Subcutaneous abdominal adipose tissue (tissue), 5 donors: ENCODE measurements around the gene CELF3.

ENCODE experiments used
- H3K27ac ChIP-seq: one replicate; pipeline ENCODE4 v1.7.0; 2013; ENCODE audit warnings: low read depth, mild to moderate bottlenecking, inconsistent platforms, low read length, moderate library complexity
- H3K27me3 ChIP-seq, 5 donors: one replicate each; pipeline ENCODE4 v1.7.0; 2013; ENCODE audit warnings: low read length in 5 of 5, inconsistent platforms in 1 of 5; ENCODE audit not compliant: control insufficient read depth in 5 of 5, insufficient read depth in 4 of 5
- H3K36me3 ChIP-seq, 5 donors: one replicate each; pipeline ENCODE4 v1.7.0; 2013; ENCODE audit warnings: low read length in 5 of 5; ENCODE audit not compliant: control insufficient read depth in 5 of 5, insufficient read depth in 5 of 5
- H3K4me1 ChIP-seq, 5 donors: one replicate each; pipeline ENCODE4 v1.7.0; 2013; ENCODE audit warnings: low read length in 5 of 5, mild to moderate bottlenecking in 3 of 5, moderate library complexity in 1 of 5; ENCODE audit not compliant: control insufficient read depth in 5 of 5, insufficient read depth in 5 of 5
- H3K4me3 ChIP-seq, 5 donors: one replicate each; pipeline ENCODE4 v1.7.0; 2013; ENCODE audit warnings: low read length in 5 of 5, low read depth in 1 of 5
- H3K9ac ChIP-seq, 5 donors: one replicate each; pipeline ENCODE4 v1.7.0; 2013; ENCODE audit warnings: low read length in 5 of 5, mild to moderate bottlenecking in 4 of 5, moderate library complexity in 3 of 5
- H3K9me3 ChIP-seq, 5 donors: one replicate each; pipeline ENCODE4 v1.7.0; 2013; ENCODE audit warnings: low read length in 5 of 5; ENCODE audit not compliant: control insufficient read depth in 5 of 5
- donor health status: healthy.
- donor health status: healthy.
- donor health status: healthy.
- donor health status: healthy.
- donor health status: healthy.

Gene CELF3

GRCh38 chr1:151713044-151713443 is 3.6 kb downstream of the CELF3 start:
- H3K9me3 ChIP-seq, result no peaks in the 10 kb centered on the region
- H3K9ac ChIP-seq, result no peak overlapping the region
- H3K27ac ChIP-seq, result no peak overlapping the region
- peaks cover 0 to 8% (median 3%) of the 10 kb centered on the region in 5 donors for H3K4me1 ChIP-seq
- no peak overlapping the region for H3K4me3 ChIP-seq
- H3K36me3 ChIP-seq, result no peaks in the 10 kb centered on the region
- peaks cover 28 to 54% (median 41%) of the 10 kb centered on the region in 5 donors for H3K27me3 ChIP-seq

- Histone ChIP-seq H3K4me3 (no peak overlapping the region), H3K27me3 (peaks cover 20 to 45% (median 36%) of the 10 kb centered on the region in 5 donors), H3K36me3 (no peaks in the 10 kb centered on the region), H3K27ac (no peak overlapping the region), H3K4me1 (peaks cover 0 to 3% (median 0%) of the 10 kb centered on the region in 5 donors), H3K9me3 (no peaks in the 10 kb centered on the region), H3K9ac (no peak overlapping the region)
These were observed 4.7 kb downstream of the CELF3 start for GRCh38 chr1:151711951-151712350.

- no peaks in the 10 kb centered on the region for H3K4me1 ChIP-seq
- H3K36me3 ChIP-seq, result no peaks in the 10 kb centered on the region
- H3K9ac ChIP-seq, result no peak overlapping the region
- no peaks in the 10 kb centered on the region for H3K9me3 ChIP-seq
- H3K27ac ChIP-seq, result no peak overlapping the region
- peaks cover 18 to 40% (median 31%) of the 10 kb centered on the region in 5 donors for H3K27me3 ChIP-seq
- no peak overlapping the region for H3K4me3 ChIP-seq
These were observed 5.4 kb downstream of the CELF3 start for GRCh38 chr1:151711044-151711800.

- H3K27ac ChIP-seq, result no peak overlapping the region
- H3K9ac ChIP-seq, result no peak overlapping the region
- peaks cover 10 to 35% (median 23%) of the 10 kb centered on the region in 5 donors for H3K27me3 ChIP-seq
- no peak overlapping the region for H3K4me3 ChIP-seq
- no peaks in the 10 kb centered on the region for H3K9me3 ChIP-seq
- H3K36me3 ChIP-seq, result no peaks in the 10 kb centered on the region
- H3K4me1 ChIP-seq, result no peaks in the 10 kb centered on the region
These were observed 6.3 kb downstream of the CELF3 start for GRCh38 chr1:151710187-151710840.

GRCh38 chr1:151708891-151709290 is 7.7 kb downstream of the CELF3 start:
- H3K4me1 ChIP-seq, result no peaks in the 10 kb centered on the region
- no peak overlapping the region for H3K27ac ChIP-seq
- H3K36me3 ChIP-seq, result no peaks in the 10 kb centered on the region
- H3K9me3 ChIP-seq, result no peaks in the 10 kb centered on the region
- peaks cover 9 to 22% (median 16%) of the 10 kb centered on the region in 5 donors for H3K27me3 ChIP-seq
- no peak overlapping the region for H3K9ac ChIP-seq
- no peak overlapping the region for H3K4me3 ChIP-seq

- H3K9me3 ChIP-seq, result no peaks in the 10 kb centered on the region
- no peak overlapping the region for H3K9ac ChIP-seq
- H3K27ac ChIP-seq, result no peak overlapping the region
- no peaks in the 10 kb centered on the region for H3K36me3 ChIP-seq
- no peaks in the 10 kb centered on the region for H3K4me1 ChIP-seq
- no peak overlapping the region for H3K4me3 ChIP-seq
- H3K27me3 ChIP-seq, result peaks cover 3 to 18% (median 9%) of the 10 kb centered on the region in 5 donors
These were observed 9.0 kb downstream of the CELF3 start for GRCh38 chr1:151707541-151708065.

- Histone ChIP-seq H3K27ac (no peak overlapping the region), H3K9ac (no peak overlapping the region), H3K4me3 (no peak overlapping the region), H3K27me3 (peaks cover 2 to 11% (median 9%) of the 10 kb centered on the region in 5 donors), H3K9me3 (no peaks in the 10 kb centered on the region), H3K4me1 (no peaks in the 10 kb centered on the region), H3K36me3 (peaks cover 0 to 4% (median under 1%) of the 10 kb centered on the region in 5 donors)
These were observed 9.9 kb downstream of the CELF3 start for GRCh38 chr1:151706464-151707415.

- H3K4me1 ChIP-seq, result no peaks in the 10 kb centered on the region
- H3K36me3 ChIP-seq, result peaks cover 4 to 11% (median 9%) of the 10 kb centered on the region in 5 donors
- H3K27me3 ChIP-seq, result peaks cover 0 to 9% (median 5%) of the 10 kb centered on the region in 5 donors
- H3K9me3 ChIP-seq, result no peaks in the 10 kb centered on the region
- H3K27ac ChIP-seq, result no peak overlapping the region
- no peak overlapping the region for H3K4me3 ChIP-seq
- no peak overlapping the region for H3K9ac ChIP-seq
These were observed 10.7 kb downstream of the CELF3 start for GRCh38 chr1:151705753-151706463.

- no peaks in the 10 kb centered on the region for H3K9me3 ChIP-seq
- H3K4me1 ChIP-seq, result no peaks in the 10 kb centered on the region
- no peak overlapping the region for H3K9ac ChIP-seq
- peaks cover 0 to 9% (median 4%) of the 10 kb centered on the region in 5 donors for H3K27me3 ChIP-seq
- no peak overlapping the region for H3K4me3 ChIP-seq
- no peak overlapping the region for H3K27ac ChIP-seq
- peaks cover 11 to 14% (median 12%) of the 10 kb centered on the region in 5 donors for H3K36me3 ChIP-seq
These were observed 11.5 kb downstream of the CELF3 start for GRCh38 chr1:151705146-151705545.
